GM12878 (cell line): ENCODE data around the gene C1orf53. TPM values are rescaled to one million over a fixed set of nuclear protein-coding genes. Genes with fewer than 3 reads are reported as not detected.

Experiments
- ATAC-seq: fragments of 200-7000 bp; cut with Tn5 transposase; 3 replicates; pipeline ENCODE4 v1.9.1; 2020; ENCODE audit warnings: mild to moderate bottlenecking, moderate library complexity
- BruUV-seq: library from RNA; stranded (reverse); fragments of 400-500 nt; replicated peaks from 2 replicates; lab custom pipeline; 2021; lab: Mats Ljungman, UMichigan
- CTCF ChIA-PET: fragments of 300-600 bp; sonication (Branson Sonifier 250); formaldehyde crosslinking; extraction: SDS; loops from one replicate; lab custom pipeline; 2021; ENCODE audit warnings: inconsistent platforms; lab: Yijun Ruan, JAX
- POLR2A ChIA-PET: fragments of 350-600 bp; formaldehyde crosslinking; extraction: SDS; loops from one replicate; lab custom pipeline; 2021; ENCODE audit warnings: inconsistent platforms; lab: Charles Lee
- RAD21 ChIA-PET: fragments of 300-600 bp; sonication (Branson Sonifier 250); formaldehyde crosslinking; loops from one replicate; lab custom pipeline; 2023; ENCODE audit warnings: antibody characterized with exemption; ENCODE audit not compliant: unreplicated experiment; lab: Charles Lee
- SMC1A ChIA-PET: fragments of 300-600 bp; sonication (Branson Sonifier 250); formaldehyde crosslinking; loops from one replicate; lab custom pipeline; 2023; ENCODE audit not compliant: unreplicated experiment, uncharacterized antibody; lab: Charles Lee
- DNase-seq: peaks from one replicate; pipeline ENCODE4 v3.0.0-alpha.2; 2011; ENCODE audit warnings: low read depth, low spot score
- FAIRE-seq: peaks from 3 replicates; lab custom pipeline; 2011; peaks lifted over from hg19 to GRCh38; lab: Jason Lieb, UNC
- H2AFZ ChIP-seq: 2 replicates; pipeline ENCODE4 v1.6.0; 2011; ENCODE audit warnings: low read depth, low read length, control low read depth; ENCODE audit not compliant: control insufficient read depth
- H3K27ac ChIP-seq: 2 replicates; pipeline ENCODE4 v1.5.1; 2011; ENCODE audit warnings: control low read depth; ENCODE audit not compliant: control insufficient read depth, insufficient read depth
- H3K27me3 ChIP-seq, 2 experiments: replicated peaks in 1 of 2; 2 replicates each; pipeline versions ENCODE4 v1.6.0 to v1.6.1; 2011; ENCODE audit warnings: low read length in 1 of 2; ENCODE audit not compliant: control insufficient read depth in 2 of 2, insufficient read depth in 2 of 2
- H3K36me3 ChIP-seq, 2 experiments: 2 replicates each; pipeline ENCODE4 v1.5.1; 2011; ENCODE audit warnings: low read length in 1 of 2; ENCODE audit not compliant: control insufficient read depth in 2 of 2, insufficient read depth in 2 of 2
- H3K4me1 ChIP-seq: 2 replicates; pipeline ENCODE4 v1.6.1; 2011; ENCODE audit warnings: mild to moderate bottlenecking, low read length, moderate library complexity, mixed read lengths; ENCODE audit not compliant: control insufficient read depth, insufficient read depth
- H3K4me2 ChIP-seq: 2 replicates; pipeline ENCODE4 v1.6.0; 2011; ENCODE audit warnings: control low read depth; ENCODE audit not compliant: control insufficient read depth, insufficient read depth
- H3K4me3 ChIP-seq: fragments of 200-600 bp; sonication (generic); 2 replicates; pipeline ENCODE4 v1.5.1; 2016
- H3K79me2 ChIP-seq: 2 replicates; pipeline ENCODE4 v1.6.0; 2011; ENCODE audit warnings: low read length; ENCODE audit not compliant: control insufficient read depth, insufficient read depth
- H3K9ac ChIP-seq: 2 replicates; pipeline ENCODE4 v1.8.0; 2011; ENCODE audit warnings: low read length, control low read depth, mixed read lengths; ENCODE audit not compliant: control insufficient read depth, insufficient read depth
- H3K9me3 ChIP-seq: replicated peaks from 3 replicates; pipeline ENCODE4 v1.5.1; 2011; ENCODE audit warnings: mild to moderate bottlenecking, low read length; ENCODE audit not compliant: control insufficient read depth, insufficient read depth
- H4K20me1 ChIP-seq: 2 replicates; pipeline ENCODE4 v1.6.0; 2011; ENCODE audit not compliant: control insufficient read depth, insufficient read depth
- PML ChIP-seq: IDR thresholded peaks from 2 replicates; pipeline ENCODE4 v1.6.1; 2012; ENCODE audit warnings: low read length, inconsistent platforms
- POU2F2 ChIP-seq: IDR thresholded peaks from 3 replicates; pipeline ENCODE4 v1.6.1; 2011; ENCODE audit warnings: low read depth, mild to moderate bottlenecking, low read length, borderline replicate concordance
- SMAD1 ChIP-seq: fragments of 450-650 bp; IDR thresholded peaks from 2 replicates; pipeline ENCODE4 v1.6.1; 2018; ENCODE audit warnings: mild to moderate bottlenecking, low read depth; ENCODE audit not compliant: partially characterized antibody
- ZBTB4 ChIP-seq: fragments of 450-650 bp; formaldehyde crosslinking; IDR thresholded peaks from 2 replicates; pipeline ENCODE4 v1.4.0; 2022; ENCODE audit warnings: mild to moderate bottlenecking, moderate library complexity
- WGBS: methylation state at CpG from one replicate; pipeline ENCODE4 v1.1.6; 2016; ENCODE audit warnings: low lambda C conversion rate; ENCODE audit not compliant: insufficient replicate concordance, insufficient coverage; ENCODE audit errors: missing lambda C conversion rate; 5-methylcytosine and 5-hydroxymethylcytosine counted together
- in situ Hi-C: fragments of 300-500 bp; cut with MboI; formaldehyde crosslinking; loops from 9 replicates; pipeline ENCODE4 v1.14.3; 2018; ENCODE audit warnings: mixed read lengths
- intact Hi-C: fragments of 100-400 bp; cut with micrococcal nuclease; formaldehyde crosslinking; loops from one replicate; pipeline ENCODE4 v1.14.2; 2022; ENCODE audit not compliant: unreplicated experiment
- polyA plus RNA-seq, 11 experiments: library from polyadenylated mRNA; depleted of rRNA in 4 of 11; unstranded in 6 of 11; stranded (reverse) in 5 of 11; fragments of >200 nt; fragmentation: Nextera tagmentation in 4 of 11; fragmentation: Illumina TruSeq in 1 of 11; extraction: Ambion mirVana in 4 of 11; extraction: Trizol in 1 of 11; gene quantifications; 1 replicate in 1 of 11; 2 replicates in 10 of 11; pipeline versions ENCODE4 v1.2.1 to v1.2.3, GENCODE V29; 2011 to 2016; ENCODE audit warnings: inconsistent platforms in 2 of 11, missing spikeins in 2 of 11, low read depth in 1 of 11
- total RNA-seq, 4 experiments: library from RNA; depleted of rRNA in 3 of 4; stranded (reverse); fragments of >200 nt in 3 of 4; fragmentation: Illumina TruSeq in 1 of 4; extraction: Trizol in 1 of 4; gene quantifications; 2 replicates each; pipeline versions ENCODE4 v1.2.1 to v1.2.3, GENCODE V29; 2013 to 2021

Gene C1orf53
- total and polyA plus RNA-seq, 10 of the 15 experiments (the other 5 are each of a cell fraction or from before 2014, with no cell fraction given), result 0.31 to 5.4 (median 0.59) TPM

- TF ChIP-seq ZBTB4 (CRISPR knock-in tag) (no peak), PML (no peak)
Observed at GRCh38 chr1:197921235-197922069, 19.0 kb downstream of the C1orf53 start (continued).

GRCh38 chr1:197922070-197922390 is 19.6 kb downstream of the C1orf53 start:
- in situ Hi-C loops, result loop anchor here (5.0 to 25.0 kb wide), 2 partner anchors 400 to 765 kb away; no protein-coding TSS in a partner anchor
- POLR2A ChIA-PET, result no interaction called here
- DNase-seq (no peak), ATAC-seq (no peak), FAIRE-seq (no peak)
- RAD21 ChIA-PET, result no interaction called here
- SMC1A ChIA-PET, result no interaction called here
- Histone ChIP-seq H3K9ac (no peak overlapping the region), H3K4me2 (no peak overlapping the region), H3K9me3 (no peaks in the 10 kb centered on the region; the same call in 2 of the 3 replicates), H3K4me1 (no peaks in the 10 kb centered on the region), H3K27ac (no peak overlapping the region), H3K36me3 (no peaks in the 10 kb centered on the region), H2AFZ (no peak overlapping the region), H3K4me3 (no peak overlapping the region), H3K27me3 (peaks cover 10 to 23% of the 10 kb centered on the region in 2 experiments), H3K79me2 (no peaks in the 10 kb centered on the region), H4K20me1 (no peaks in the 10 kb centered on the region; the same call in 1 of the 2 replicates)
- intact Hi-C loops, result loop anchor here (5.0 to 10.0 kb wide), 2 partner anchors 230 to 543 kb away; no protein-coding TSS in a partner anchor
- 75% methylated on average over 2 of the region's 2 CpGs for WGBS
- BruUV-seq, result no TSS peak
- CTCF ChIA-PET, result interaction anchor here (1.1 to 1.4 kb wide), 3 partner anchors 53 to 401 kb away, joined by 3 read pairs; no protein-coding TSS in a partner anchor
- TF ChIP-seq POU2F2 (no peak), SMAD1 (no peak)
